HG03159 (cell line): ENCODE data around the gene TCEA2.

Experiments
- ATAC-seq: cut with Tn5 transposase; IDR thresholded peaks from one replicate; pipeline ENCODE4 v1.9.1; 2021; ENCODE audit warnings: mild to moderate bottlenecking, moderate library complexity; ENCODE audit not compliant: unreplicated experiment

The TCEA2 gene

DNA sequence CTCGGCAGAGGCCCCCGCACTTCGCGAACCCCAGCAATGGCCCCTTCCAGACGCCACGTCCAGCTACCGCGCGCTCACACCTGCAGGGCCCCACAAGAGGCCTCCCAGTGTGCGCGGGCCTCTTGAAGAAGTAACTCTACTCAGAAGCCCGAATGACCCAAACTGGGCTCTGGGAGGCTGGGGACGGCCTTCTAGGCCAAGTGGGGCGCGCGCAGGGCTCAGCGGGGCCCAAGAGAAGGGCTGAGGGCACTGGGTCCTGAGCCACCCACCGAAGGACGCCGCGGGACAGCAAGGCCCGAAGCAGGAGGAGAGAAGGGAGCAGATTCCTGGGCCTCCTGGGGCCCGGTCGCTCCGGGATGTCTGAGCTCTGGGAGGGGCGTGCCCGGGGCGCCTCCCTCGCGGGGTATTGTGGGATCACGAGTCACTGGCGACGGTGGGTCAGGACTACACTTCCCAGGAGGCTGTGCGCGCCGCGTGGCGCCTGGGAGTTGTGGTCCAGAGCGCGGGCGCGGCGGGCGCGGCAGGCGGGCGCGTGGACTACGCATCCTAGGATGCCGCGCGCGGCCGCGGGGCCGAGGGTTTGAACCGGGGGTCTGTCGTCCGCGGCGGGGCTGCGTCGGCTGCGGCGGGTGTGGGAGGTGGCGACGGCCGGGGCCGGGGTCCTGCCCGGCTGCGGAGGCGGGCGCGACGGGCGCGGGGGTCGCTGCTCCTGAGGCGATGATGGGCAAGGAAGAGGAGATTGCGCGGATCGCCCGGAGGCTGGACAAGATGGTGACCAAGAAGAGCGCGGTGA, at the start of gene TCEA2:
Gene TCEA2, plus strand, starts transcription at position 603 of the 793 bp plus-strand sequence. Its CDS starts 115 bp downstream, at position 718.
- peak; percentile 80 for ATAC-seq

DNA sequence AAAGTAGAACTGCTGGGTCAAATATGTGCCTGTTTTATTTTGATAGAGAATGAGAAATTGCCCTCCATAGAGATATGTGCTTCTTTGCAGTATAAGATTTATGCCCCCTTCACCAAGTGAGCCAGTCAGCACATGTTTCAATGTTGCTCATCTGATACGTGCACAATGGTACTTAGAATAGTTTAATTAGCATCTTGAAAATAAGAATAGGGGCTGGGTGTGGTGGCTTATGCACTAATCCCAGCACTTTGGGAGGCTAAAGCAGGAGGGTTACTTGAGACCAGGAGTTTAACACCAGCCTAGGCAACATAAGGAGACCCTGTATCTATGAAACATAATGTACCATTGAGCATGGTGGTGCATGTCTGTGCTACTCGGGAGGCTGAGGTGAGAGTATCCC, 47.4 kb upstream of the TCEA2 start:
- no peak for ATAC-seq

DNA sequence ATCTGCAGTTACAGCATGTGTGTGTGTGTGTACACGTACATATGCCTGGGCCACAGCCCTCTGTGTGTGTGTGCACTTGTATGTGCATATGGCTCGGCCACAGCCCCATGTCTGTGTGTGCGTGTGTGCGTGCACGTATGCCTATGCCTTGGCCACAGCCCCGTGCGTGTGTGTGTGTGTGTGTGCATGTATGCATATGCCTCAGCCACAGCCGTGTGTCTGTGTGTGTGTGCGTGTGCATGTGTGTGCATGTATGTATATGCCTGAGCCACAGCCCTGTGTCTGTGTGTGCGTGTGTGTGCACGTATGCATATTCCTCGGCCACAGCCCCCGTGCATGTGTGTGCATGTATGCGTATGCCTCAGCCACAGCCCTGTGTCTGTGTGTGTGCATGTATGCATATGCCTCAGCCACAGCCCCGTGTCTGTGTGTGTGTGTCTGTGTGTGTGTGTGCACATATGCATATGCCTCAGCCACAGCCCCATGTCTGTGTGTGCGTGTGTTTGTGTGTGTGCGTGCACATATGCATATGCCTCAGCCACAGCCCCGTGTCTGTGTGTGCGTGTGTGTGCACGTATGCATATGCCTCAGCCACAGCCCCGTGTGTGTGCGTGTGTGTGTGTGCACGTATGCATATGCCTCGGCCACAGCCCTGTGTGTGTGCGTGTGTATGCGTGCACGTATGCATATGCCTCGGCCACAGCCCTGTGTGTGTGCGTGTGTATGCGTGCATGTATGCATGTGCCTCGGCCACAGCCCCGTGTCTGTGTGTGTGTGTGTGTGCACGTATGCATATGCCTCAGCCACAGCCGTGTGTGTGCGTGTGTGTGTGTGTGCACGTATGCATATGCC, 41.6 kb upstream of the TCEA2 start:
- ATAC-seq: no peak

DNA sequence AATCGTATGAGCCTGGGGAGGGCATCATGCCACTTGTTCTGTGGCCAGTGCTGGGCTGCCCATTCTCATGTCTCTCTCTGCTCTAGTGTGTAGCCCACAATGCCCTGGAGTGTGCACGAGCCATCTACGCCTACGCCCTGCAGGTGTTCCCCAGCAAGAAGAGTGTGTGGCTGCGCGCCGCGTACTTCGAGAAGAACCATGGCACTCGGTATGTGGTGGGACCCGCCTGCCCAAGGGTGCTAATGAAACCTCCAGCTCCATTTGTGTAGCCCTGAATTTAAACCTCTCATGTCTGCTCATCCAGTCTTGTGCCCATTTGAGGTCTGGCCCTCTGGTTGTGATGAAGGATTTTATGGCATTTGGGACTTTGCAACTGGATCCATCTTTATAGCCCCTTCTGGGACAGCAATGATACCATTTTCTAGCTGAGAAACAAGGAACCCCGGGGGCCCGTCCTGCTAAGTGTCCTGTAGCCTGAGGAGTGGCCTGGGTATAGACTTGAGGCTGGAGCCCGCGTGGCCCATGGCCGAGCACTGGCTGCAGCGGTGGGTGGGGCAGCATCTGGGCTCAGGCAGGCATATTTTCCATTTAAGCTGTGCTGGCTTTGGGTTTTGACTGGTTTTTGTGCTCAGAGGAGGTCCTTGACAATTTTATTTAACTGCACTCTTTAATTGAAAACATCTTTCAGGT, 40.2 kb upstream of the TCEA2 start:
- ATAC-seq: no peak

DNA sequence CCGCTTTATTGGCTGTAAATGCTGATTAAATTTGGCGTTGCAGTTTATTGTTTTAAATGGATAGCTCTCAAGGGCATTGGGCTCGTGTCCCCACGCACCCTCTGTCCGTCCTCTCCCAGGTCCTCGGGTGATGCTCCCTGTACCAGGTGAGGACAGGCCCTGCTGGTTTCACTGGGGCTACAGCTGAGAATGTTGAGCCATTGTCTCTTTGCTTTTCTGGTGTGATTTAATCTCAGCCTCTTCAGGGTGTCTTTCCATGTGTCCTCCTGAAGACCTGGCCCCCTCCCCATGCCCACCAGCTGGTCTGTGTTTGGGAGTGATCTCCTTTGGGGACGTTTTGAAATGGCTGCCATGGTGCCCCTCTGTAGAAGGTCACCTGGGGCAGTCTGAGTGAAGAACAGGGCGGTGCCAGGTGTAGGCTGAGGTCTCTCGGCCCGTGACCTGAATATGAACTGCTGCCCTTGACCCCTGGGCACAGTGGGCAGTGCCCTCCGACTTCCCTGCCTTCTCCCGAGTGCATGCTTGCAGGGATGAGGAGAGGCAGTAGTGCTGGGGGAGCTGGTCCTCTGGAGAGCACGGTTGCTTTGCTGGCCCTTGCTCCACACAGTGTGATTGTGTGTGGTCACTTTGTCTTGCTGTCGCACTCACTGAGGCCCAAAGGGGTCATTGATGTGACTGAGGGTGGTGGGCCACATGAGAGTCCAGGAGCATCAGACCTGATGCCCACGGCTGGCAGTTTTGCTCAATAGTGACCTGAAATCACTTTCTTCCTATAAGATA, 39.4 kb upstream of the TCEA2 start:
- ATAC-seq: no peak

DNA sequence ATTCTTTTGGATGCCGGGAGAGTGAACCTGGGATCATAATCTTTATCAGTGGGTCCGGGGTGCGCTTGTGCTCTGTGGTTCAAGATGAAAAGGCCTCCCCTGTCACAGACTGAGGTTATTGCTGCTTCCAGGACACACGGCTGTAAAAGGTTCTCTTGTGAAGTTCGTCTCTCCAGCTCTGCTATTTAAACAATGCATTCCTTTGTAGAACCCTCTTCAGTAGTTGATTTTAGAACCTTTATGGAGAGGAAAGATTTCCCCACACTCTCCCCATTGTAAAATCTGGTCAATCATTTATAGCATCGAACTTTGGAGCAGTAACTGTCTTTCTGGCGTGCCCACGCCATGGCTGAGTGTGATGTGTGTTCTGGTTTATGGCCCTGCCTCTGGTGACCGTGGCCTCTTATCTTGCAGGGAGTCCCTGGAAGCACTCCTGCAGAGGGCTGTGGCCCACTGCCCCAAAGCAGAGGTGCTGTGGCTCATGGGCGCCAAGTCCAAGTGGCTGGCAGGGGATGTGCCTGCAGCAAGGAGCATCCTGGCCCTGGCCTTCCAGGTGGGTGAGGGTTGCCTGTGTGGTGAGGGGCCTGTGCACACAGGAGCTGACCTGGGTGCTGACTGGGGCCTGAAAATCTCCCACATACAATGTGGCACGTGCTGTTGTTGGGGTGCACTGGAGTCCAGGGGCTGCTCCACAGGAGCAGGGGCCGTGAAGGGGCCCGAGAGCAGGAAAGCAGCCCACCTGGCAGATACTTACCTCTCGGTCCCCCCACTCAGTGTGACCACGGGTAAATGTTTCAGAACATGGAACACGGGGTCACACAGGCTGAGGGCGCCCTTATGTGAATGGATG, 38.6 kb upstream of the TCEA2 start:
- no peak for ATAC-seq

DNA sequence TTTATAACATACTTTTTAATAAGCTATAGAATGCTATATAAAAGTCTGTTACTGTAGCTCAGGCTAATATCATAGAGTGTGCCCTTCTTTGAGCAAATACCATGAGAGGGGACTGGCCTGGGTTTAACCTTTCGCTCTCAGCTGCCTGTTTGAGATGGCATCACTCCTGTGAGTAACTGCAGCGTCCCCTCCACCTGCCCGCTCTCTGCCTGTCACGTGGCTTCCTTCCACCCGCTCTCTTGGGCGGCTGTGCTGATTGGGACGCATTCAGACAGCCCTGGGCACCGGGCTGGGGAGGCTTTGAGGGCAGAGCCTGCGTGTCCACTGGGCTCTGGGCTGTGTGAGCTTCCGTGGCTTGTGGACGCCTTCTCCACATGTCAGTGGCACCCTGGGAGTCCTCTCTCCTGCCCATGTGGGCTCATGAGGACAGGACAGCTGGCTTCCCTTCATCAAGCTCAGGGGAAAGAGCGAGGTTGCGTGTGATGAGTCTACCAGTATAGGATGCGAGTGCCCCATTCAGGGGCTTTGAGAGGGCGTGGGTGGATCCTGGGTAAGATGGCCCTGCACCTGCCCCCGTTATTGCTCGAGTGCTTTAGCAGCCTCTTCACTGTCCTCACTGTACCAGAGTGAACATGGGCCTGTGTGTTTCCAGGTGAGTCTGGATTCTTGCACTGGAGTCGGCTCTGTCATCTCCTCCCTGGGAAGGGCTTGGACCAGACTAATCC, 37.7 kb upstream of the TCEA2 start:
- no peak for ATAC-seq

DNA sequence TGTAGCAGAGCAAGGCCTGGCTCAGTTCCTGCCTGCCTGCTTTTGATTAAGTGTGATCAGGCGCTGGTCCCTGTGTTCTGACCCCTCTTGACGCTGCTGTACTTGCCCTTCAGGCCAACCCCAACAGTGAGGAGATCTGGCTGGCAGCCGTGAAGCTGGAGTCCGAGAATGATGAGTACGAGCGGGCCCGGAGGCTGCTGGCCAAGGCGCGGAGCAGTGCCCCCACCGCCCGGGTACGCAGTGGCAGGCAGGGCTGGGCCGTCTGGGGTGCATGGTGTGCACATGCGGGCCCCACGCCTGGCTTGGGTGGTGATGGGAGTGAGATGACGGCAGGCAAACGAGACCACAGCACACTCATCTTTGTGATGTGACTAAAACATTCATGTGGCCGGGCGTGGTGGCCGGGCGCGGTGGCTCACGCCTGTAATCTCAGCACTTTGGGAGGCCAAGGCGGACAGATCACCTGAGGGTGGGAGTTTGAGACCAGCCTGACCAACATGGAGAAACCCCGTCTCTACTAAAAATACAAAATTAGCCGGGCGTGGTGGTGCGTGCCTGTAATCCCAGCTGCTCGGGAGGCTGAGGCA, 37.1 kb upstream of the TCEA2 start:
- ATAC-seq: no peak

DNA sequence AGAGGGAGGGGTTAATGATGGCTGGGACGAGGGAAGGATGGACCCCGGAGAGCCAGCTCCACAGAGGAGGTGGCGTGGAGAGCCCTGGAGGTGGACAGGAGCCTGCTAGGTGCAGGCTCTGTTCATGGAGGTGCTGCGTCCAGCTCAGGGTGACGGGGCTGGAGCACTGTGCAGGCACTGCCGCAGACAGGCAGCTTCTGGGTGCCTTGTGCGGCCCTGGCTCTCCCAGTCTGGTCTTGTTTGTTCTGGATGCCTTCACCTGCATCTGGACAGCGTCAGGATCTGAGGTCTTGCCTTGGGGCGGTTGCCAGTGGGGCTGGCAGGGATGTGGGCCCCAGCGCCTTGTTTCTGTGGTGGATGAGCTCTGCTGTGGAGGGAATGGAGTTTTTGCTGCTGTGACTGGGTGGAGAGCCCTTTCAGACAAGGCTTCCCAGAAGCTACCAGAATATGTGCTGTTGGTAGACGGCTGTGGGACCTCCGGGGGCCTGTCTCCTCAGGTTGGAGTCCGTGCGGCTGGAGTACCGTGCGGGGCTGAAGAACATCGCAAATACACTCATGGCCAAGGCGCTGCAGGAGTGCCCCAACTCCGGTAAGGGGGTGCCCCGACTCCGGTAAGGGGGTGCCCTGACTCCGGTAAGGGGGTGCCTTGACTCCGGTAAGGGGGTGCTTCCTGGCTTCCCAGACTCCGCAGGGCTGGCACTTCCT, 34.9 kb upstream of the TCEA2 start:
- no peak for ATAC-seq

DNA sequence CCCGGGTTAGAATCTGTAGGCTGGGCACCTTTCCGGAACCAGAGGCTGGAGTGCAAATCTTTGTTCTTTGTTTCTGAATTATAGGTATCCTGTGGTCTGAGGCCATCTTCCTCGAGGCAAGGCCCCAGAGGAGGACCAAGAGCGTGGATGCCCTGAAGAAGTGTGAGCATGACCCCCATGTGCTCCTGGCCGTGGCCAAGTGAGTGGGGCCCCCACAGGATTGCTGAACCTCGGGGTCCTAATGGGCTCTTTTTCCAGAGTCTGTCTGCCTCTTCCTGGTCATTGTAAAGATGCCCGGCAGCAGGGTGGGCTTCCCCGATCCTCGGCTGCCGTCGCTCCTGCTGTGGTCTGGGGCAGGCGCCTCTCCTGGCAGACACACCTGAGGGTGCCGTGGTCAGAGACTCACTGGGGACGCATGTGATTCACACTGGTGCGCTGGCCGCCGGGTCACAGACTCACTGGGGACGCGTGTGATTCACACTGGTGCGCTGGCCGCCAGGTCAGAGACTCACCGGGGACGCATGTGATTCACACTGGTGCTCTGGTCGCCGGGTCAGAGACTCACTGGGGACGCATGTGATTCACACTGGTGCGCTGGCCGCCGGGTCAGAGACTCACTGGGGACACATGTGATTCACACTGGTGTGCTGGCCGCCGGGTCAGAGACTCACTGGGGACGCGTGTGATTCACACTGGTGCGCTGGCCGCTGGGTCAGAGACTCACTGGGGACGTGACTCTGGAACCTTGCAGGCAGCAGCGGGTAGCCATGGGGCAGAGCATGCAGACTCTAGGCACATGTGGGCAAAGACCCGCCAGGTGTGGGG, 33.5 kb upstream of the TCEA2 start:
- ATAC-seq: no peak

DNA sequence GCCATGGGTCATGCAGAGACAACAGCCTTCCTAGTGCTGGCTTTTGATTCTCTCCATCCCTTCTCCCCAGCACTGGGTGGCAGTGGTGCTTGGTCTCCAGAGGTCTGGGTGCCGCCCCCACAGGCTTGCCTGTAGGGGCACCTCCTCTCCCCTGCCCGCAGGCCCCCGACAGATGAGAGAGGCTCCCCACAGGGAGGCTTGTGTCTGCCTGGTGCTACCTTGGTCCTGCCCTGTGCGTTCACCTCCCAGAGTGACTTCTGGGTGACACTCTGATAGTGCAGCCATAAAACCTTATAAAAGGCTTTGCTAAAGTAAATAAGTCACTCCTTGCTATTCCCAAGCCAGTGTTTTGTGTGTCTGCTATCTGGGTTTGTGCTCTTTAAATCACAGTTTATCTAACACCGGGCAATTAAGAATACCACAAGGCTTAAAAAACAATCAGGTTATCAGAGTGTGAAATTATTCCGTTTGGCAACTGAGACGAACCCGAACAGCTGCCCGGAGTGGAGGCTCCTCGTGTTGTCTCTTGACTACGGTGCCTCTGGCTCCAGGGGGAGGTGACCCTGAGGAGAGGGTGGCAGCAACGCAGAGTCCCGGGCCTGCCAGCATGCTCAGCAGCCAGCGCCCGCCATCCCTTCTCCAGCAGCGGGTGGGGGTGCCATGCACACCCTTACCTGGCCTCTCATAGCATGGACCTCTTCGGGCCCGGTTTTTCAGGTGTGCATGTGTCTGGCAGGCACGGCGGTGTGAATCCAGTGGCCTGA, 32.4 kb upstream of the TCEA2 start:
- ATAC-seq: no peak

DNA sequence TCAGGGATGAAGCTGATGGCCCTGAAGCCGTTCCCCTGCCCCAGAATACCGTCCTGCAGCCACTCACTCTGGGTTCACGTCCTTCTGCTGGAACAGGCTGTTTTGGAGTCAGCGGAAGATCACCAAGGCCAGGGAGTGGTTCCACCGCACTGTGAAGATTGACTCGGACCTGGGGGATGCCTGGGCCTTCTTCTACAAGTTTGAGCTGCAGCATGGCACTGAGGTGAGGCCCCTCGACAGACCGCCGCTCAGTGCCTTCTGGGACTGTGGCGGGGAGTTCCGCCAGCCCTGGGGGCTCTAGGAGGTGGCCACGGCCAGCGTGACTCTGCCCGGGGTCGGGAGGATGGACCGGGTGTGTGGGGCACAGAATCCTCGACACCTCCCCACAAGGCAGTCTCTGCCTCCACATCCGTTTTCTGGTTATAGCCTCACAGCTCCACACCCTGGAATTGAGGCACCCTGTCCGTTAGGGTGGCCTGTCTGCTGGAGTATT, 31.1 kb upstream of the TCEA2 start:
- no peak for ATAC-seq

DNA sequence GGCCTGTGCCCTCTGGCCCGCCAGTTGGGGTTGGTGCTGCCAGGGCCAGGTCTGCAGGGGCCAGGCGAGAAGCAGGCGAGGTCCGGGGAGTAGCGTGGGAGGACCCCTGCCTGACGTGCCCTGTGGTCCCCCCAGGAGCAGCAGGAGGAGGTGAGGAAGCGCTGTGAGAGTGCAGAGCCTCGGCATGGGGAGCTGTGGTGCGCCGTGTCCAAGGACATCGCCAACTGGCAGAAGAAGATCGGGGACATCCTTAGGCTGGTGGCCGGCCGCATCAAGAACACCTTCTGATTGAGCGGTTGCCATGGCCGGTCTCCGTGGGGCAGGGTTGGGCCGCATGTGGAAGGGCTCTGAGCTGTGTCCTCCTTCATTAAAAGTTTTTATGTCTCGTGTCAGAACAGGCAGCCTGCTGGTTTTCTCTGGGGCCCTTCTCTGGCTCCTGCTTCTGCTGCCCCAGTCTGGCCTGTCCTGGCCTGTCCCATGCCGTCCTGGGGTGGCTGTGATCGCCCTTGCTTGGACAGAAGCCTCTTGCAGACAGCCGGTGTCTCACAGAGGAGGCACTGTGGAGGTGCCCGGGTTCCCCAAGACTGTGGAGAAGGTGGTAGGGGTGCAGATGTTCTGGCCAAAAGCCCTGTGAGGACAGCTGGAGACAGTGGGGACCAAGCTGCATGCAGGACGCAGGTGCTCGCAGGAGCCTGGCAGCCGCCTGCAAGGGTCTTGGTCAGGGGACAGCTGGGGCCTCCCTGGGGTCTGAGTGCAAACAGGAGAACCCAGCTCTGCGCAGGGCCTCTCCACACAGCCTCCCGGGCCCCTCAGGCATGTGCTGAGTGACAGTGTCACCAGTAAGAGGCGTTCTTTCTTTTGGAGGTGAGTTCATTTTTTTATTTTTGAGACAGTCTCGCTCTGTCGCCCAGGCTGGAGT, 30.0 kb upstream of the TCEA2 start:
- ATAC-seq: no peak

DNA sequence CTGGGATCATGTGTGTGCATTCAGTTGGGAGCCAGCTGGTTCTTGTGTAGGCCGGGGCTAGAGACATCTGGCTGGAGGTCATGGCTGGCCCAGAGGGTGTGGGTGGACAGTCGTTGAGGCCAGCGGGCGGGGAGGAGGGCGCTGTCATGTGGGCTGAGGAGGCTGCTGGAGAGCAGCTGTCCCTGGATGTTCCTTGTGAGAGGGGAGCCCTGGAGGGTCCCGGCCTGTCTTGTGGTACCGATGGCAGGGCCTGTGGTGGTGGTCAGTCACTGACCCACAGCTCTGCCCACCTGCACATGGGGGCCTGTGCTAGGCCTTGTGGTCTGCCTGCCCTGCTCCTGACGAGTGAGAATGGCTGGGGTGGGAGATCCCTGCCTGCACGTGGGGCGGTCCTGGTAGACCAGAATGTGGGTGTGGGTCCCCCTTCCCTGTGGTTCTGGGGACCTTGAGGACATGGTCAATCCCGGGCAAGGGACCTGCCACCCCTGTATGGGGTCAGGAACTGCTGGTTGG, 29.0 kb upstream of the TCEA2 start:
- ATAC-seq: no peak
